DND-41 (cell line): Measurements from ENCODE around the gene TIGD2.

Experiments
- ATAC-seq: fragments of 200-7000 bp; cut with Tn5 transposase; 3 replicates; pipeline ENCODE4 v1.9.1; 2021; ENCODE audit warnings: low read depth; ENCODE audit not compliant: insufficient read depth
- DNase-seq: peaks from one replicate; pipeline ENCODE4 v3.0.0-alpha.2; 2020
- H2AFZ ChIP-seq: 2 replicates; pipeline ENCODE4 v1.6.0; 2012; ENCODE audit warnings: low read depth, low read length
- H3K27ac ChIP-seq: 2 replicates; pipeline ENCODE4 v1.5.1; 2012; ENCODE audit warnings: low read length, inconsistent platforms
- H3K27me3 ChIP-seq: fragments of 200-600 bp; sonication (generic); 2 replicates; pipeline ENCODE4 v1.6.0; 2012; ENCODE audit warnings: low read length, mild to moderate bottlenecking, inconsistent platforms; ENCODE audit not compliant: insufficient read depth, poor library complexity
- H3K36me3 ChIP-seq: 2 replicates; pipeline ENCODE4 v1.5.1; 2012; ENCODE audit warnings: low read length, inconsistent platforms; ENCODE audit not compliant: insufficient read depth
- H3K4me1 ChIP-seq: 2 replicates; pipeline ENCODE4 v1.5.1; 2012; ENCODE audit warnings: mild to moderate bottlenecking, low read length; ENCODE audit not compliant: insufficient read depth
- H3K4me2 ChIP-seq: 2 replicates; pipeline ENCODE4 v1.6.0; 2012; ENCODE audit warnings: mild to moderate bottlenecking, moderate library complexity, low read length, inconsistent platforms; ENCODE audit not compliant: insufficient read depth
- H3K4me3 ChIP-seq, 2 experiments: fragments of 200-600 bp in 1 of 2; shearing (Covaris generic) in 1 of 2; 2 replicates each; pipeline ENCODE4 v1.5.1; 2012 to 2016; ENCODE audit warnings: inconsistent platforms in 2 of 2, low read length in 2 of 2, mild to moderate bottlenecking in 2 of 2, low read depth in 1 of 2, moderate library complexity in 1 of 2
- H3K79me2 ChIP-seq: 2 replicates; pipeline ENCODE4 v1.6.0; 2012; ENCODE audit warnings: low read length, inconsistent platforms; ENCODE audit not compliant: insufficient read depth
- H3K9ac ChIP-seq: 2 replicates; pipeline ENCODE4 v1.6.0; 2012; ENCODE audit warnings: low read depth, mild to moderate bottlenecking, inconsistent platforms, low read length, moderate library complexity
- H3K9me3 ChIP-seq: 2 replicates; pipeline ENCODE4 v1.5.1; 2012; ENCODE audit warnings: low read length, moderate library complexity, mild to moderate bottlenecking, inconsistent platforms; ENCODE audit not compliant: insufficient read depth, severe bottlenecking
- H4K20me1 ChIP-seq: 2 replicates; pipeline ENCODE4 v1.6.0; 2012; ENCODE audit warnings: low read length; ENCODE audit not compliant: insufficient read depth
- CTCF ChIP-seq: IDR thresholded peaks from 2 replicates; pipeline ENCODE4 v1.5.1; 2012; ENCODE audit warnings: borderline replicate concordance, low read length, moderate library complexity, mild to moderate bottlenecking; ENCODE audit not compliant: poor library complexity, severe bottlenecking; ENCODE audit errors: extremely low read depth
- EZH2 ChIP-seq: IDR thresholded peaks from 3 replicates; pipeline ENCODE4 v1.6.1; 2012; ENCODE audit warnings: borderline replicate concordance, low read depth, mild to moderate bottlenecking, moderate library complexity, low read length, inconsistent platforms; ENCODE audit not compliant: severe bottlenecking

TIGD2 gene

DNA sequence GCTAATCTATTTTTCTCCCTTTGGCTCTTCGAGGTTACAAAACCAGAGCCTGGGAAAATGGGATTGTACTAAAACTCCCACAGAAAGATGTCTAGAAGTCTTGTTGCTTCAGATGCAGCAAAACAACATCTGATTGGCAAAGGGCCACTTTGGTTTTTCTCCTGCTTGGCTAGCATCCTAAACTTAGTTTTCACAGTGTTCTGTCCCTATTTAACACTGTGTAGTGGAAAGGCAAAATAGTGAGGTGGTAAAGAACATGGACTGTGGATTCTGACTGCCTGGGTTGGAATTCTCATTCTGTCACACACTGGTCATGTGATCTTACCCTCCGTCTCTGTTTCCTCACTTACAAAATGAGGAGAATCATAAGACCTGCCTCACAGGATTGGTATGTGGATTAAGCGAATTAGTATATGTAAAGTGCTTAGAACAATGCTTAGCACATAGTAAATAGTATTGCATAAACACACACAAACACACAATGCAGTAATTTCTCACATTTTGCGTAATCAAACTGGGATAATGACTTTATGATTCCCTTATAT lies 23.5 kb downstream of the TIGD2 start:
- no peak overlapping the region for H3K9ac ChIP-seq
- DNase-seq (no peak), ATAC-seq (no peak)
- no peaks in the 10 kb centered on the region for H3K9me3 ChIP-seq
- H3K79me2 ChIP-seq: no peaks in the 10 kb centered on the region
- H3K4me3 ChIP-seq: no peak overlapping the region
- H3K4me1 ChIP-seq: no peaks in the 10 kb centered on the region
- no peak overlapping the region for H3K27ac ChIP-seq
- no peaks in the 10 kb centered on the region for H3K27me3 ChIP-seq
- no peak for TF ChIP-seq EZH2
- TF ChIP-seq CTCF: no peak
- H2AFZ ChIP-seq: no peak overlapping the region
- no peaks in the 10 kb centered on the region for H3K36me3 ChIP-seq
- H4K20me1 ChIP-seq: no peaks in the 10 kb centered on the region
- H3K4me2 ChIP-seq: no peak overlapping the region

DNA sequence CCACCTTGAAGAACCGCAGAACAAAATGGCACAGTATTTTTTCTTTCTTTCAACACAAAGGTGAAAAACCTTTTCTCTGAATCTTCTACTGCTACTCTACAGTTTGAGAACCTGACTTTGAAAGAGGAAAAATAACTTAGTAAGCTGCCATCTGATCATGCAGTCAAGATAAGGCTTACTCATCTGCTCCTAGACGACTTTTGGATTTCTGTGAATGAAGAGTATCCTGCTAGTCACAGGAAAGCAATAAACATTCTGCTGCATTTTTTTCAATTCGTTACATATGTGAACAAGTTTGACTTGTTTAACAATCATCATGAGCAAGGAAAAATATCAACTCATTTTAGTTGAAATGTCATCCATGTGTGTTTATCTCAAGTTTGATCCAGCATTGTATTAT lies 25.2 kb downstream of the TIGD2 start:
- H2AFZ ChIP-seq: no peak overlapping the region
- no peaks in the 10 kb centered on the region for H3K4me1 ChIP-seq
- H3K9me3 ChIP-seq: no peaks in the 10 kb centered on the region
- DNase-seq (no peak), ATAC-seq (no peak)
- peaks cover 4% of the 10 kb centered on the region for H3K27me3 ChIP-seq
- no peak overlapping the region for H3K4me2 ChIP-seq
- no peak overlapping the region for H3K27ac ChIP-seq
- no peaks in the 10 kb centered on the region for H4K20me1 ChIP-seq
- H3K4me3 ChIP-seq: no peak overlapping the region
- H3K36me3 ChIP-seq: no peaks in the 10 kb centered on the region
- no peak for TF ChIP-seq EZH2
- TF ChIP-seq CTCF: no peak
- H3K79me2 ChIP-seq: no peaks in the 10 kb centered on the region
- H3K9ac ChIP-seq: no peak overlapping the region

- Histone ChIP-seq H3K27ac (no peak overlapping the region), H3K9ac (no peak overlapping the region)
- TF ChIP-seq CTCF (no peak), EZH2 (no peak)
Observed at GRCh38 chr4:89137231-89137630, 25.9 kb downstream of the TIGD2 start.

GRCh38 chr4:89137695-89138094 lies 26.4 kb downstream of the TIGD2 start:
- ATAC-seq (no peak), DNase-seq (no peak)
- no peak overlapping the region for H2AFZ ChIP-seq
- no peaks in the 10 kb centered on the region for H3K36me3 ChIP-seq
- H3K27me3 ChIP-seq: peaks cover 4% of the 10 kb centered on the region
- H3K27ac ChIP-seq: no peak overlapping the region
- H3K9me3 ChIP-seq: no peaks in the 10 kb centered on the region
- H3K4me1 ChIP-seq: no peaks in the 10 kb centered on the region
- no peaks in the 10 kb centered on the region for H4K20me1 ChIP-seq
- no peak for TF ChIP-seq CTCF
- TF ChIP-seq EZH2: no peak
- no peak overlapping the region for H3K4me3 ChIP-seq
- H3K79me2 ChIP-seq: no peaks in the 10 kb centered on the region
- H3K4me2 ChIP-seq: no peak overlapping the region
- no peak overlapping the region for H3K9ac ChIP-seq

More at GRCh38 chr4:89137231-89137630, 25.9 kb downstream of the TIGD2 start:
- H3K27me3 ChIP-seq: peaks cover 4% of the 10 kb centered on the region
- H3K79me2 ChIP-seq: no peaks in the 10 kb centered on the region
- no peaks in the 10 kb centered on the region for H3K36me3 ChIP-seq
- no peak overlapping the region for H3K4me3 ChIP-seq
- no peaks in the 10 kb centered on the region for H3K4me1 ChIP-seq
- ATAC-seq: no peak
- DNase-seq: no peak
- no peak overlapping the region for H3K4me2 ChIP-seq
- no peaks in the 10 kb centered on the region for H4K20me1 ChIP-seq
- H2AFZ ChIP-seq: no peak overlapping the region
- no peaks in the 10 kb centered on the region for H3K9me3 ChIP-seq
